Measurements from ENCODE around the gene DUSP3.

- TF ChIP-seq POLR2AphosphoS5 (IDR thresholded peaks at IDR 0.05) (no peak), CTCF (IDR thresholded peaks at IDR 0.05) (no peak)
Observed at GRCh38 chr17:43825567-43825966, 46.8 kb upstream of the DUSP3 start.

All from esophagus muscularis mucosa (tissue), 3 donors.